GM08714 (cell line): ENCODE results near the gene SIK2.

Source experiments
- H3K4me3 ChIP-seq: fragments of 200-500 bp; sonication (Bioruptor generic); 2 replicates; pipeline ENCODE4 v1.5.1; 2014; ENCODE audit warnings: mild to moderate bottlenecking, low read length, inconsistent platforms
- ZNF274 ChIP-seq: IDR thresholded peaks from 2 replicates; pipeline ENCODE4 v1.6.1; 2012; ENCODE audit warnings: mild to moderate bottlenecking, low read depth, low read length

SIK2 gene

GRCh38 chr11:111601979-111602864 is at the start of gene SIK2:
SIK2 (plus strand) TSS chr11:111602449; CDS start chr11:111602564, 115 bp downstream.
- TF ChIP-seq ZNF274 = no peak
- H3K4me3 ChIP-seq = peak within 1 kb of the TSS; percentile 88

GRCh38 chr11:111554532-111554931 is 47.7 kb upstream of the SIK2 start:
- no peak for TF ChIP-seq ZNF274
- H3K4me3 ChIP-seq = no peak overlapping the region

GRCh38 chr11:111555255-111555654 is 47.0 kb upstream of the SIK2 start:
- H3K4me3 ChIP-seq = no peak overlapping the region
- TF ChIP-seq ZNF274 = no peak

GRCh38 chr11:111557425-111558111 is 44.7 kb upstream of the SIK2 start:
- no peak for TF ChIP-seq ZNF274
- H3K4me3 ChIP-seq = no peak overlapping the region

GRCh38 chr11:111559800-111560464 is 42.3 kb upstream of the SIK2 start:
- TF ChIP-seq ZNF274 = no peak
- H3K4me3 ChIP-seq = no peak overlapping the region

GRCh38 chr11:111560800-111561199 is 41.4 kb upstream of the SIK2 start:
- TF ChIP-seq ZNF274 = no peak

GRCh38 chr11:111561306-111561705 is 40.9 kb upstream of the SIK2 start:
- TF ChIP-seq ZNF274 = no peak
- no peak overlapping the region for H3K4me3 ChIP-seq

More at GRCh38 chr11:111560800-111561199, 41.4 kb upstream of the SIK2 start:
- no peak overlapping the region for H3K4me3 ChIP-seq

- no peak for TF ChIP-seq ZNF274
These were observed 40.4 kb upstream of the SIK2 start for GRCh38 chr11:111561791-111562325.

GRCh38 chr11:111562692-111563389 is 39.4 kb upstream of the SIK2 start:
- TF ChIP-seq ZNF274 = no peak
- no peak overlapping the region for H3K4me3 ChIP-seq

More at GRCh38 chr11:111561791-111562325, 40.4 kb upstream of the SIK2 start:
- no peak overlapping the region for H3K4me3 ChIP-seq

GRCh38 chr11:111565114-111565720 is 37.0 kb upstream of the SIK2 start:
- H3K4me3 ChIP-seq = no peak overlapping the region
- no peak for TF ChIP-seq ZNF274

GRCh38 chr11:111566324-111566723 is 35.9 kb upstream of the SIK2 start:
- no peak overlapping the region for H3K4me3 ChIP-seq
- TF ChIP-seq ZNF274 = no peak

- H3K4me3 ChIP-seq = no peak overlapping the region
- TF ChIP-seq ZNF274 = no peak
These were observed 32.8 kb upstream of the SIK2 start for GRCh38 chr11:111569476-111569875.

- no peak for TF ChIP-seq ZNF274
- no peak overlapping the region for H3K4me3 ChIP-seq
These were observed 31.5 kb upstream of the SIK2 start for GRCh38 chr11:111570796-111571195.

- TF ChIP-seq ZNF274 = no peak
- H3K4me3 ChIP-seq = no peak overlapping the region
These were observed 30.3 kb upstream of the SIK2 start for GRCh38 chr11:111571829-111572501.
